AG04449 (cell line): ENCODE results near the gene PRRC2B.

Source experiments
- CTCF ChIA-PET: fragments of 350-600 bp; formaldehyde crosslinking; extraction: SDS; loops from one replicate; lab custom pipeline; 2021; ENCODE audit warnings: antibody characterized with exemption; lab: Yijun Ruan, JAX
- POLR2A ChIA-PET: fragments of 400-600, 350-600 bp; formaldehyde crosslinking; extraction: SDS; loops from one replicate; lab custom pipeline; 2020; ENCODE audit warnings: antibody characterized with exemption, inconsistent platforms; lab: Yijun Ruan, JAX
- DNase-seq: peaks from one replicate; pipeline ENCODE4 v3.0.0-alpha.2; 2010; ENCODE audit warnings: low read depth, low spot score
- H3K4me3 ChIP-seq: 2 replicates; pipeline ENCODE4 v1.5.1; 2011; ENCODE audit warnings: low read depth, mild to moderate bottlenecking, control low read depth, low read length
- TF ChIP-seq, protein P1 (sequence below): IDR thresholded peaks from one replicate; pipeline ENCODE4 v1.5.1; 2011; ENCODE audit warnings: mild to moderate bottlenecking, moderate library complexity, low read length, control low read depth, inconsistent platforms; ENCODE audit not compliant: insufficient read depth; ENCODE audit errors: missing control alignments

Gene PRRC2B

DNA sequence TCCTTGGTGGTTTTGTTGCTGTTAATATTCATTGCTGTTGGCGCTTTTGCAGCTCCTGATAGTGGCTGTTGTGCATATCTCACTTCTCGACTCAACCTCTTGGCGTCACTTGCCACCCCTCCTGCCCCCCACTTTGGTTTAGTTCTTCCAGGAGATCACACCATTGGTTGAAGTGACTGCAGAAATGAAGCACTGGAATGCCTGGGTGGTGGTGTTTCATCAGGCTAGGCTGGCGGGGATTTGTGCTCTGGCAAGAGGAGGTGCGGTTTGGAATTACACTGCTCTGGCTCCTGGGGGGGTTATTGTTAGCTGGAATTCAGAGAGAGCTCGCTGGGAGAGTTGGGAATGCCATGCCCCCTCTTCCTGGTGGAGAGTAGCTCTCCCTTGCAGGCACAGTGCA, 11.5 kb downstream of the PRRC2B start:
- peak; percentile 51 for DNase-seq
- H3K4me3 ChIP-seq, result peak overlapping the region; percentile 15
- POLR2A ChIA-PET, result interaction anchor here (0.6 to 1.3 kb wide), 5 partner anchors 10 to 92 kb away, joined by 3 to 6 read pairs (median 3); no protein-coding TSS in a partner anchor
- TF ChIP-seq, protein P1, sequence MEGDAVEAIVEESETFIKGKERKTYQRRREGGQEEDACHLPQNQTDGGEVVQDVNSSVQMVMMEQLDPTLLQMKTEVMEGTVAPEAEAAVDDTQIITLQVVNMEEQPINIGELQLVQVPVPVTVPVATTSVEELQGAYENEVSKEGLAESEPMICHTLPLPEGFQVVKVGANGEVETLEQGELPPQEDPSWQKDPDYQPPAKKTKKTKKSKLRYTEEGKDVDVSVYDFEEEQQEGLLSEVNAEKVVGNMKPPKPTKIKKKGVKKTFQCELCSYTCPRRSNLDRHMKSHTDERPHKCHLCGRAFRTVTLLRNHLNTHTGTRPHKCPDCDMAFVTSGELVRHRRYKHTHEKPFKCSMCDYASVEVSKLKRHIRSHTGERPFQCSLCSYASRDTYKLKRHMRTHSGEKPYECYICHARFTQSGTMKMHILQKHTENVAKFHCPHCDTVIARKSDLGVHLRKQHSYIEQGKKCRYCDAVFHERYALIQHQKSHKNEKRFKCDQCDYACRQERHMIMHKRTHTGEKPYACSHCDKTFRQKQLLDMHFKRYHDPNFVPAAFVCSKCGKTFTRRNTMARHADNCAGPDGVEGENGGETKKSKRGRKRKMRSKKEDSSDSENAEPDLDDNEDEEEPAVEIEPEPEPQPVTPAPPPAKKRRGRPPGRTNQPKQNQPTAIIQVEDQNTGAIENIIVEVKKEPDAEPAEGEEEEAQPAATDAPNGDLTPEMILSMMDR, result no peak
- CTCF ChIA-PET, result interaction anchor here (0.6 to 3.4 kb wide), 6 partner anchors 8 to 59 kb away, joined by 3 to 11 read pairs (median 4); no protein-coding TSS in a partner anchor

GRCh38 chr9:131405858-131406537, 12.1 kb downstream of the PRRC2B start:
- peak overlapping the region; percentile 20 for H3K4me3 ChIP-seq
- DNase-seq, result no peak
- POLR2A ChIA-PET, result interaction anchor here (0.6 to 1.3 kb wide), 7 partner anchors 10 to 92 kb away, joined by 3 to 6 read pairs (median 3); no protein-coding TSS in a partner anchor
- TF ChIP-seq, protein P1, result no peak
- CTCF ChIA-PET, result interaction anchor here (0.9 to 3.4 kb wide), 6 partner anchors 9 to 56 kb away, joined by 3 to 11 read pairs (median 4); no protein-coding TSS in a partner anchor

DNA sequence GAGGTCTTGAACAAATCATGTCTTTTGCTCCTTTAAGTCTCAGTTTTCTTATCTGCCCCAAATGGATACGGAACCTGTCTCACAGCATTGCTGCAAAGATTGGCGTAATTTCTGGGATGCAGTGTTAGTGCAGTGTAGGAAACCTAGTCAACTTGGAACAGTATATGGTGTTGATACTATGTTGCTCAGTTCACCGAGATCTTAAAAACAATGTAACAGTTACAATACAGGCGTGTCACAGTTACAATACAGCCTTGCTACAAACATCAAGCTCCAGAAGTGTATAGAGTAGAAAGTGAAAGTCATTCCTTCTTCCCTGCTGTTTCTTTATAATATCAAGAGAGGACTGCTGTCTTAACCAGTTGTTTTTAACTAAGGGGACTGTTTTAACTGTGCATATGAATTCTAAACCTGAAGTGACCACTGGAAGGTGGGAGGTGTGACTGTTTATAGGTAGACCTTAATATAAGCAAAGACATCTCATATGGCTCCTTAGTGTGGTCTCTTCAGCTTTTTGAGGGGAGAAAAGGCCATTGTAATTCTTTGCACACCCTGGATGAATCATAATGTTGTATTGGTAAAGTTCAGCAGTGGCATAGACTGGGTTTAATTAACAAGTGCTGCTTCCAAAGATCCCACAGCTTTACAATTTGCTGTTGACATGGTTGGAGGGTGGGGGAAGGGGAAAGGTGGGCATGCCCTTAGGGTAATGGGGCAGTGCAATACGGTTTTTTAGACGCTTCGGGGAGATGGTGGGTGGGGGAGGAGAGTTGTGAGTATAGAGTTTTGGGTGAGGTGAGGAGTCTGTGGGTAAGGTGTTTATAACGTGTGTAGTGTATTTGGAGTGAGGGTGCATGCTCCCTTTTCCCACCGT, 12.9 kb downstream of the PRRC2B start:
- ChIA-PET CTCF (interaction anchor here (0.8 to 3.4 kb wide), 6 partner anchors 9 to 57 kb away, joined by 3 to 11 read pairs (median 3); no protein-coding TSS in a partner anchor), POLR2A (interaction anchor here (0.6 to 0.8 kb wide), 2 partner anchors 26 to 30 kb away, joined by 3 read pairs; no protein-coding TSS in a partner anchor)
- TF ChIP-seq, protein P1, result no peak
- H3K4me3 ChIP-seq, result peak overlapping the region; percentile 20
- DNase-seq, result no peak

- DNase-seq, result no peak
These were observed 13.9 kb downstream of the PRRC2B start for GRCh38 chr9:131407717-131408195.

DNA sequence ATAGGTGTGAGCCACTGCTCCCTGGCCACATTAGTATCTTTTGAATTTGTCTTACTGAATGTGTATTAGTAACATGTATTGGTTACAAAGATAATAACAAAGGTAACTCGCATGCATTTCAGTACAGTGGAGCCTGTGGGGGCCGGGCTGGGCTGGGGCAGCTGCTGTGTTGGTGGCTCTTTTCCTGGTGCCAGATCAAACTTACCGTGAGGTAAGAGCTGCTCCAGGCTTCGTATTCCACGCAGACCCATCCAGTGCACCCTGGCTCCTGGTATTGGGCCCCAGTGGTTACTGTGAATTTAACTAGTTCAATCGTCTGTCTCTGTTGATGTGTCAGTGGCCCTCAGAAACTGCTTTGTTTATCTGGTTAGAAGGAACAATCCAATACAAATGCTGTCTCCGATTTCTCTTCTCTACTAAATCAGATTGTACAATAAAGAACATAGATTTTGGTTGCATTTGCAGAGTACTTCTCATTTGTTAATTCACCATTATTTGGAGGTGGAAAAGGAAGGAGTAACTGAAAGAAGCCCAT, 15.6 kb downstream of the PRRC2B start:
- DNase-seq, result no peak
- ChIA-PET CTCF (no interaction called here), POLR2A (no interaction called here)
- H3K4me3 ChIP-seq, result no peak overlapping the region
- TF ChIP-seq, protein P1, result no peak

More at GRCh38 chr9:131407717-131408195, 13.9 kb downstream of the PRRC2B start:
- TF ChIP-seq, protein P1, result peak; percentile 27
- CTCF ChIA-PET, result interaction anchor here (1.0 to 3.4 kb wide), 3 partner anchors 10 to 26 kb away, joined by 3 to 11 read pairs (median 3); no protein-coding TSS in a partner anchor
- H3K4me3 ChIP-seq, result no peak overlapping the region
- POLR2A ChIA-PET, result no interaction called here
